GF-D8 (cell line): ENCODE measurements around the gene CREBL2.
"Not testable (repeated sequence)": the region's sequence is repeated elsewhere in the genome, so short reads cannot be mapped to it uniquely, and the experiment has no call there.

Experiments used
- DNase-seq: peaks from one replicate; lab custom pipeline; 2025; lab: John Stamatoyannopoulos, UW

The CREBL2 gene

GRCh38 chr12:12639995-12640394 lies 28.3 kb downstream of the CREBL2 start:
- not testable (repeated sequence) for DNase-seq

DNA sequence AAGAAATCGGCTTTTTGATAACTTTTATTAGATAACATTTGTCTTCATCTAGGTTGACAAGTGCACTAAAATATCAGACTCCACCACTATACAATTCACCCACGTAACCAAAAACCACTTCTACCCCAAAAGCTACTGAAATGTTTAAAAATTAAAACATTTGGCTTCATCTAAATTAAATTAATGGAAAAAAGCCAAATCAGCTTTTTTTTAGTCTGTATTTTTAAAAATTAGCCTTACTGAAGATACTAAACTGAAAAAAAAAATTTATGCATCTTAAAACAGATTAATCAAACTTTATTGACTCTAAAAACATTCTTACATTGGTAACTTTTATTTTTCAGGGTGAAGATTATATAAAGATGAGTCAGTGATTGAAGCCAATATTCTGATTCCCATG lies 30.0 kb downstream of the CREBL2 start:
- DNase-seq: no peak

GRCh38 chr12:12642916-12643315 lies 31.2 kb downstream of the CREBL2 start:
- no peak for DNase-seq

DNA sequence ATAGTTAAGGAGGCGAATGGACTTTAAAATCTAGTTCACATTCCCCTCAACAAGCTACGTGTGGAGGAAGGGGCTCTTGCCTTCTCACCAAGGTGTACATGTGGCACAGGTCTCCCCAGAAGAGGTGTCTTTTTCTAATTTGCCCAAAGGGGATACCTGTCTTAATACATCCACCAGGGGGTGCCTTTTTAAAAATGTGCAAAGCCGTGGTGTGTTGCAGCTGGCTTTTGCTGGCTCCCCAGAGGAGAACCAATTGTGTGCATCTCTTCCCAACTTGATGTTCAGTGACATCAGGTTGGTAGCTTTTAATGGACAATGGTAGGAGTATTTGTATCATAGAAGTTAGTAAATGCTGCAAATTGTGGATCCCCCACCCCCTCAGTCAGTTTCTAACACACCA lies 33.8 kb downstream of the CREBL2 start:
- DNase-seq: no peak

- DNase-seq: not testable (repeated sequence)
Measured at GRCh38 chr12:12645968-12646367, 34.3 kb downstream of the CREBL2 start.

- no peak for DNase-seq
Measured at GRCh38 chr12:12646483-12647072, 34.9 kb downstream of the CREBL2 start.

GRCh38 chr12:12648284-12648683 lies 36.6 kb downstream of the CREBL2 start:
- DNase-seq: no peak

- no peak for DNase-seq
Measured at GRCh38 chr12:12648951-12649650, 37.4 kb downstream of the CREBL2 start.

- DNase-seq: no peak
Measured at GRCh38 chr12:12651752-12652151, 40.1 kb downstream of the CREBL2 start.

DNA sequence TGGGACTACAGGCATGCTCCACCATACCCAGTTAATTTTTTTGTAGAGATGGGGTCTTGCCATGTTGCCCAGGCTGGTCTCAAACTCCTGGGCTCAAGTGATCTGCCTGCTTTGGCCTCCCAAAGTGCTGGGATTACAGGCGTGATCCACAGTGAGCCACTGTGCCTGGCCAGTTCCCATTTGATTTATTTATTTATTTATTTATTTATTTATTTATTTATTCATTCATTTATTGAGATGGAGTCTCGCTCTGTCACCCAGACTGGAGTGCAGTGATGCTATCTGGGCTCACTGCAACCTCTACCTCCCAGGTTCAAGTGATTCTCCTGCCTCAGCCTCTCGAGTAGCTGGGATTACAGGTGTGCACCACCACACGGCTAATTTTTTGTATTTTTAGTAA lies 41.0 kb downstream of the CREBL2 start:
- not testable (repeated sequence) for DNase-seq

DNA sequence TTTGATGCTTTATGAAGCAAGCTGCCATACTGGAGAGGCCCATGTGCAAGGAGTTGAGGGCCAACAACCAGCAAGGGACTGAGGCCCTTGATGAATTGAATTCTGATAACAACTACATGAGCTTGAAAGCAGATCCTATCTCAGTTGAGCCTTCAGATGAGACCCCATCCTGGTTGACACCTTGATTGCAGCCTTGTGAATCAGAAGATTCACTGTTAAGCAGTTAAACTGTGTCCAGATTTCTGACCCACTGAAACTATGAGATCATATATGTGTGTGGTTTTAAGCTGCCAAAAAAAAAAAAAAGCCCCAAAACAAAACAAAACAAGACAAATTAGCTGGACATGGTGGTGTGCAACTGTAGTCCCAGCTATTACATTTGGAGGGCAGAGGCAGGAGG lies 42.2 kb downstream of the CREBL2 start:
- DNase-seq: no peak

- DNase-seq: no peak
Measured at GRCh38 chr12:12654691-12655460, 43.2 kb downstream of the CREBL2 start.

DNA sequence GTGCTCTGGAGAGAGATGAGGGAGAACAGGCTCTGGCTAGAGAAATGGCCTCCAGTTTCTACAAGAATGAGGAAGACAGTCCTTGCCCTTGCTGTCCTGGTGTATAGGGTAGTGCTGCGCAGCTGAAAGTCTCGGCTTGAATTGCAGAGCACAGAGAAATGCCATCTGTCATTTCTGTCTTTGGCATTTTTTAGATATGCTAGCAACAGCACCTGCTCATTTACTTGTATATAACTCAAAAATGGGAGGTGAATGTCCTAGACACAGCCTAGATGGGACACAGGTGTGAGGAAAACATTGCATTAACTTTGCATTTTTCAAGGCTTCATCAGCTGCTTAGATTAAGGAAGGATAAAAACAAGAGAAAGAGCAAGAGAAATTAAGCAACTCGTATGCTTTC lies 48.5 kb downstream of the CREBL2 start:
- DNase-seq: no peak

- DNase-seq: no peak
Measured at GRCh38 chr12:12661086-12661856, 49.6 kb downstream of the CREBL2 start.

GRCh38 chr12:12663644-12664294 lies 52.1 kb downstream of the CREBL2 start:
- DNase-seq: no peak

GRCh38 chr12:12665194-12665593 lies 53.5 kb downstream of the CREBL2 start:
- no peak for DNase-seq

- DNase-seq: no peak
Measured at GRCh38 chr12:12668005-12668404, 56.3 kb downstream of the CREBL2 start.

DNA sequence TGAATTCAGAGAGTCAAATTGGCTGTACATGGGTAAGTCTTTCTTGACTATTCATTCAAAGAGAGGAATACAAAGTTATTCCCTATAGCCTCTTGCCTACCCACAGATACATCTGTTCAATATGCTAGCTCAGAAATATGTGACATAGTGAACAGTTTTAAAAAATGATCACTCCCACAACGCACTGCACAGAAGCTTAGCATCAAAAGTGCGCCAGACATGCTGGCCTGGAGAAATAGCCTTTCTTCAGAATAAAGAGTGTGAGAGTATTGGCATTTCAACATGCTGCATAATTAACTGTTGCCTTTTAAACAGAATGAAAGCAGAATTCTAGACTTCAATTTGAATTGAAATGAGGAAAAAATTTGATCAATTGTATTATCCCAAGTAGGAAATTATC lies 57.3 kb downstream of the CREBL2 start:
- no peak for DNase-seq

GRCh38 chr12:12671850-12672660 lies 60.4 kb downstream of the CREBL2 start:
- DNase-seq: no peak

GRCh38 chr12:12673296-12673695 lies 61.6 kb downstream of the CREBL2 start:
- DNase-seq: no peak

DNA sequence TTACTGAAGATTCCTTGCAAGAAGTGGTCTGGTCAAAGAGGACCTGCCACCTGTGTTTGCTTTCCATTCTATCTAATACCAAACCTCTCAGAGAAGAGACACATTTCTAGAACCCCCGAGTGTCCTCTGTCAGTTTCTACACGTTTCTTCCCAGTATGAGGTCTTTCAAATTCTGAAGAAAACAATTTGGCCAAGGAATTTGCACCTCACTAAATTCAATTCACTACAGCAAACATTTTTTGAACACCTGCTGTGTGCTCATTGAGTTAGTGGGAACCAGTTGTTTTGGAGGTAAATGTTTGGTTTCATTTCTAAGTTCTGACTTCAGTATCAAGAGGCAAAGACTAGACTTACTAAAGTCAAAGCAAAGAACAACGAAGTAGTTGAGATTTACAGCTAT lies 64.9 kb downstream of the CREBL2 start:
- no peak for DNase-seq
